Thoracic aorta (tissue), 2 donors: ENCODE results near the gene ABCB6. TPM values are rescaled to one million over a fixed set of nuclear protein-coding genes. Genes with fewer than 3 reads are reported as not detected.
A peak's percentile ranks its signal among the peaks of the same experiment; 100 is the strongest.
"Not testable (repeated sequence)": the region's sequence is repeated elsewhere in the genome, so short reads cannot be mapped to it uniquely, and the experiment has no call there.

ENCODE experiments used
- ATAC-seq: fragments of 150-250 bp; one replicate; pipeline ENCODE4 v1.8.0; 2017; ENCODE audit warnings: low read depth; ENCODE audit not compliant: insufficient number of reproducible peaks, low FRiP score
- DNase-seq: peaks from one replicate; pipeline ENCODE4 v3.0.0-alpha.2; 2020; ENCODE audit warnings: low spot score
- H3K27ac ChIP-seq, 2 donors: fragments of 200-600 bp; sonication (generic); 1 replicate in 1 of 2; 2 replicates in 1 of 2; pipeline ENCODE4 v1.5.1; 2016; ENCODE audit warnings: mild to moderate bottlenecking in 2 of 2, moderate library complexity in 2 of 2
- H3K27me3 ChIP-seq: fragments of 200-600 bp; sonication (generic); replicated peaks from 2 replicates; pipeline ENCODE4 v1.6.0; 2016; ENCODE audit warnings: mild to moderate bottlenecking; ENCODE audit not compliant: insufficient read depth
- H3K36me3 ChIP-seq: fragments of 200-600 bp; sonication (generic); one replicate; pipeline ENCODE4 v1.5.1; 2016
- H3K4me1 ChIP-seq, 2 donors: fragments of 200-600 bp; sonication (generic); 1 replicate in 1 of 2; 2 replicates in 1 of 2; pipeline versions ENCODE4 v1.5.1 to v1.6.0; 2016; ENCODE audit warnings: low read depth in 2 of 2, mild to moderate bottlenecking in 1 of 2; ENCODE audit not compliant: control insufficient read depth in 1 of 2
- H3K4me3 ChIP-seq: fragments of 200-600 bp; sonication (generic); 2 replicates; pipeline ENCODE4 v1.5.1; 2016; ENCODE audit warnings: mild to moderate bottlenecking
- H3K9me3 ChIP-seq: fragments of 200-600 bp; sonication (generic); 2 replicates; pipeline ENCODE4 v1.5.1; 2016
- total RNA-seq, 2 donors: library from RNA; depleted of rRNA; stranded (reverse); fragments of >200 nt; gene quantifications; one replicate each; pipeline versions ENCODE4 v1.1.0 to v1.2.3, GENCODE V29; 2016
- TF ChIP-seq, protein P1 (sequence below): fragments of 200-600 bp; sonication (generic); IDR thresholded peaks from one replicate; pipeline ENCODE4 v1.5.1; 2019; ENCODE audit warnings: antibody characterized with exemption

ABCB6 gene
- 10 to 100 TPM; 12.7 to 26.0 TPM for total RNA-seq

DNA sequence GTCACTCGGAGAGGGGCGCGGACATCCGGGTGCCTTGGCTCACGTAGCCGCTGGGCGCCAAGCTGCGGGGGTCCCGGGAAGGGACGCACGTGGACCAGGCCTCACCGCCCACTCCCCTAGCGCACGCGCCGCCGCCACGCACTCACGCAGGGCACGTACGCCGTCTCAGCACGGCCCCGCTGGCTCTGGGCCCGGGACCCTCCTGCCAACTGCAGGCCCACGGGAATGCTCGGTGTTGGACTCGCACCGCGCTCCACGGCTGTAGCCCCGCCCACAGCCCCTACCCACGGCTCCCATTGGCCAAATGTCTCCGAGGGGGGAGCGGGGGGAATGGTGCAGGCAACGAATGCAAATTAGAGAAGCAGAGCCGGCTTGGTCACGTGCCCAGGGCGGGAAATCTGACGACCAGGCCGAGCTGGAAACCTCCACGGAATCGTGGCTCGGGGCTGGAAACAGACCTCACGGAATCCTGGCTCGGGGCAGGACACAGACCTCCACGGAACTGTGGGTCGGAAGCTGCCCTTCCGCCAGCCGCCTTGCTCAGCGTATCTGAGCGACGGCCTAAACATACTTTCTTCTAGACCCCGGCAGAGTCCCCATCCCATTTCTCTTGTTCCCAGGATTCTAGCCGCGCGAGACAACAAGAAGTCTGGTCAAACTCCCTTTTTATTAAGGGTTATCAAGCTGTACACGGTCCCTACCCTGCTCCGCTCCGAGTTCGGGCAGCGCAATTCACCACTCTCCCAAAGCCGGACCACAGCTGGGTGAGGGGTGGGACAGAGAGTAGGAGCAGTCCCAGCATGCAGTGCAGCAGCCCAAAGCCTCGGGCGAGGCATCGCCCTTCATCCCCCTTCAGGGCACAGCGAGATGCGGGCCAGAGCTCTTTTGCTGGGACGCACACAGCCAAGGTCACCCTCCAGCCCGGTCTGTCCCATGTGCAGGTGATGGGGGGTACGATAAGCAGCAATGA lies at the start of gene ABCB6:
Gene ABCB6 (minus strand): TSS at position 227 of the 970 bp plus-strand sequence. CDS start 285 bp downstream, outside the sequence.
- peaks cover 54% of the 10 kb centered on the region for H3K36me3 ChIP-seq
- H3K4me1 ChIP-seq = peaks cover 17 to 39% of the 10 kb centered on the region in 2 donors
- DNase-seq = peak; percentile 96
- ATAC-seq = peak; percentile 73
- TF ChIP-seq, protein P1, sequence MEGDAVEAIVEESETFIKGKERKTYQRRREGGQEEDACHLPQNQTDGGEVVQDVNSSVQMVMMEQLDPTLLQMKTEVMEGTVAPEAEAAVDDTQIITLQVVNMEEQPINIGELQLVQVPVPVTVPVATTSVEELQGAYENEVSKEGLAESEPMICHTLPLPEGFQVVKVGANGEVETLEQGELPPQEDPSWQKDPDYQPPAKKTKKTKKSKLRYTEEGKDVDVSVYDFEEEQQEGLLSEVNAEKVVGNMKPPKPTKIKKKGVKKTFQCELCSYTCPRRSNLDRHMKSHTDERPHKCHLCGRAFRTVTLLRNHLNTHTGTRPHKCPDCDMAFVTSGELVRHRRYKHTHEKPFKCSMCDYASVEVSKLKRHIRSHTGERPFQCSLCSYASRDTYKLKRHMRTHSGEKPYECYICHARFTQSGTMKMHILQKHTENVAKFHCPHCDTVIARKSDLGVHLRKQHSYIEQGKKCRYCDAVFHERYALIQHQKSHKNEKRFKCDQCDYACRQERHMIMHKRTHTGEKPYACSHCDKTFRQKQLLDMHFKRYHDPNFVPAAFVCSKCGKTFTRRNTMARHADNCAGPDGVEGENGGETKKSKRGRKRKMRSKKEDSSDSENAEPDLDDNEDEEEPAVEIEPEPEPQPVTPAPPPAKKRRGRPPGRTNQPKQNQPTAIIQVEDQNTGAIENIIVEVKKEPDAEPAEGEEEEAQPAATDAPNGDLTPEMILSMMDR = no peak
- no peaks in the 10 kb centered on the region for H3K9me3 ChIP-seq
- no peaks in the 10 kb centered on the region for H3K27me3 ChIP-seq
- H3K4me3 ChIP-seq = peak within 1 kb of the TSS; percentile 74
- H3K27ac ChIP-seq = peak within 1 kb of the TSS; percentile 89 to 93

DNA sequence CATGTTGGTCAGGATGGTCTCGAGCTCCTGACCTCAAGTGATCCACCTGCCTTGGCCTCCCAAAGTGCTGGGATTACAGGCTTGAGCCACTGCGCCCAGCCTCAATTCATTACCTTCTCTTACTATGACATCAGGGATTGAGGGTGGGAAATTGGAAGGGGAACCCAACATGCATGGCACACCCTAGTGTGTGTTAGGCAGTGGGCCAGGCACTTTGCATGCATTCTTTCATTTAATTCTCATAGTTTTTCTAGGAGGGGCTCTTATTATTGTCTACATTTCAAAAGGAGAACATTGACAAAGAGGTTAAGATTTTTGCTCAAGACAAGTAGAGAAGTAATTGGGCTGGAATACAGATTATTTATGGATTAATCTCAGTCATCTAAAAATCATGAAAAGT lies 49.5 kb upstream of the ABCB6 start:
- H3K9me3 ChIP-seq = no peaks in the 10 kb centered on the region
- TF ChIP-seq, protein P1 = no peak
- DNase-seq (no peak), ATAC-seq (no peak)
- H3K27ac ChIP-seq = no peak overlapping the region
- H3K36me3 ChIP-seq = no peaks in the 10 kb centered on the region
- H3K27me3 ChIP-seq = no peaks in the 10 kb centered on the region
- H3K4me3 ChIP-seq = no peak overlapping the region
- no peaks in the 10 kb centered on the region for H3K4me1 ChIP-seq

DNA sequence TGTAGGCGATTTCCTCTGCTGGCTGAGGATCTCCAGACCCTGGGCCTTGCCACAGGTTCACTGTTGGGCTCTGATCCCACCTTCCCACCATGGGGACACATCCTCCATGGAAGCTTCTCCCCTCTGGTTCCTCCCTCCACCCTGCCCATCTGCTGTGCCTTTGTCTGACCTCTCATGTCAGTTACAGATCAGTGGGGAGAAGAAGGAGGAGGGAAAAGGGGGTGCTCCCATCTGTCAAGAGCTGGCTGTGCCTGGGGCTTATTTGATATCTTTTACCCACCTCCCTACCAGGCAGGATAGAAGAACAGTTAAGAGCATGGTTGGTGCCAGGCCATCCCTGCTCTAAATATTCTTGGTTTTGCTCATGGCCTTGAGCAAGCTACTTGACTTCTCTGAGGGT lies 48.1 kb upstream of the ABCB6 start:
- H3K27me3 ChIP-seq = no peaks in the 10 kb centered on the region
- H3K4me1 ChIP-seq = no peaks in the 10 kb centered on the region
- H3K4me3 ChIP-seq = no peak overlapping the region
- ATAC-seq (no peak), DNase-seq (no peak)
- TF ChIP-seq, protein P1 = no peak
- no peaks in the 10 kb centered on the region for H3K36me3 ChIP-seq
- H3K9me3 ChIP-seq = no peaks in the 10 kb centered on the region
- no peak overlapping the region for H3K27ac ChIP-seq

DNA sequence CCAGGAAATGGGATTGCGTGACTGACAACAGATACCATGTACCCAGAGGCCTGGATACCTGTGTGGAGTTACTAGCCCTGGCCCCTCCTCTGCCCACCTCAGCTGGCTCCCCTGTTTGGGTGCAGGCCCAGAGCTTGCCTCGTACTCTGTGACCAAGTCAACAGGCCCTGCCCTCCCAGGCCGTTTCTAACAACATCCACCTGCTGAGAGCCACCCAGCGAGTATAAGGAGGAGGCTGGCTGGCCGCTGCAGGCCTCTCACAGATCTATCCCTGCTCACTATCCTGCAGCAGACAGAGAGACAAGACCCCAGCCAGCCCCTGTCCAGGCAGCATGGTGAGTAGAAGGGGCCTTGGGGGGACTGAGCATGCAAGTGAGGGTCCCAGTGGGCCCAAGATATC lies 47.5 kb upstream of the ABCB6 start:
- ATAC-seq (no peak), DNase-seq (no peak)
- Histone ChIP-seq H3K36me3 (no peaks in the 10 kb centered on the region), H3K4me3 (no peak overlapping the region), H3K9me3 (no peaks in the 10 kb centered on the region), H3K27me3 (no peaks in the 10 kb centered on the region), H3K27ac (no peak overlapping the region), H3K4me1 (no peaks in the 10 kb centered on the region)
- TF ChIP-seq, protein P1 = no peak

DNA sequence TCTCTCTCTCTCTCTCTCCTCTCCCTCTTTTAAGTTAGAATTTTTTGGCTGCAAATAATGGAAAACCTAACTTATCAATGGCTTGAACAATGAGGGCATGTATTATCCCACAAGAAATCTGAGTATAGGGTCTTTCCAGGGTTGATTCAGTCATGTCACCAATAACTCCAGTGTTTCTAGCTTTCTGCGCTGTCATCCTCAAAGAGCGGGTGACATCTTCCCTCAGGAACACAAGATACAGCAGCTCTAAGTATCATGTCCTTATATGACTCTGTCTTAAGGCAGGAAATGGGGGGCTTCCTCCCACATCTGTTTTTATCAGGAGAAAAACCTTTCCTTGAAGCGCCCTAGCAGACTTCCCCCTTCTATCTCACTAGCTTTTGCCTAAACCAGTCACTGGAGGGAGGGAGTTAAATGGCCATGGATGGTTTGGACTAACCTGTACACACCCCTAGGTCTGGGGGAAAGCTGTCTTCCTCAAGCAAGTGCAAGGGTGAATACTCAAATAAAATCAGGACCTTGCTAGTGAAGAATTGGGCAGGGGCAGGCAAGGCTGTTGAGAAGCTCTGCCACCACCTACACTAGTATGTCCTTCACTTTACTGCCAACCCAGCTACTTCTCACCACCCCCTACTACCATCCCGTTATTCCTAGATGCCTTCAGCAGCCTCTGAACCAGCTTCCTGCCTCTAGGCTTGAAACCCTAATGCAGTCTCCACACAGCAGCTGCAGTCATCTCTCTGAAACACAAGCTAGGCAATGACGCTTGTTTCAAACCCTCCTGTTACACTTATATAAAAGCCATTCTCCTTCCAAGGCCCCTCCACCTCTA lies 42.5 kb upstream of the ABCB6 start:
- no peaks in the 10 kb centered on the region for H3K9me3 ChIP-seq
- H3K36me3 ChIP-seq = no peaks in the 10 kb centered on the region
- TF ChIP-seq, protein P1 = no peak
- DNase-seq (no peak), ATAC-seq (no peak)
- H3K4me3 ChIP-seq = no peak overlapping the region
- no peaks in the 10 kb centered on the region for H3K27me3 ChIP-seq
- no peak overlapping the region for H3K27ac ChIP-seq
- H3K4me1 ChIP-seq = no peaks in the 10 kb centered on the region

DNA sequence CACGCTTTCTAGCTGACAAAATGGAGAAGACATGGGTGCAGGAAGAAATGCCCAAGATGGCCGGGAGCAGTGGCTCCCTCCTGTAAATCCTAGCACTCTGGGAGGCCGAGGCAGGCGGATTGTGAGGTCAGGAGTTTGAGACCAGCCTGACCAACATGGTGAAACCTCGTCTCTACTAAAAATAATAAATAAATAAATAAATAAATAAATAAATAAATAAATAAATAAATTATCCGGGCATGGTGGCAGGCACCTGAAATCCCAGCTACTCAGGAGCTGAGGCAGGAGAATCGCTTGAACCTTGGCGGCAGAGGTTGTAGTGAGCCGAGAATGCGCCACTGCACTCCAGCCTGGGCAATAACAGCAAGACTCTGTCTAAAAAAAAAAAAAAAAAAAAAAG lies 40.2 kb upstream of the ABCB6 start:
- not testable (repeated sequence) for ATAC-seq

More for the DNA sequence above, 40.2 kb upstream of the ABCB6 start:
- not testable (repeated sequence) for H3K36me3 ChIP-seq, H3K9me3 ChIP-seq, H3K27ac ChIP-seq, H3K27me3 ChIP-seq, H3K4me1 ChIP-seq, DNase-seq, H3K4me3 ChIP-seq
